ENCODE results near the gene MAP1LC3A.

Gene MAP1LC3A

GRCh38 chr20:34529742-34530141 is 28.8 kb upstream of the MAP1LC3A start:
- no peak for DNase-seq (ENCODE audit: low read depth in 2 of 2)

DNA sequence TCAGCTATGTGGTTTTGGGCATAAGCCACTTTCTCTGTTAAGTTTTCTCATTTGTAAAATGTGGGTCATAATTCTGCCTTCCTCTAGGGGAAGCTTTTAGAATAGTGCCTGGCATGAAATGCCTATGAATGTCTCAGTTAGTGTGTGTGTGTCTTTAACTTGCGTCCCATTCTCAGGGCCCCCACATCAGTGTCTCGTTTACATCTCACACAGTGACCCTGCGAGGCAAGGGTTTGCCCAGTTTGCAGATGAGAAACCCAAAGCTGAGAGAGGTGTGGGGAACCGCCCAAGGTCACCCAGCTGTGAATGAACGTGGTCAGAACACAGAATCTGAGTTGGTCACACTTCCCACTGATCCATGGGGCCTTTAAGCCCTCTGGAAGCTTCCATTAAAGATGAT is 28.2 kb upstream of the MAP1LC3A start:
- no peak for DNase-seq (ENCODE audit: low read depth in 2 of 2)

GRCh38 chr20:34531608-34532265 is 26.8 kb upstream of the MAP1LC3A start:
- DNase-seq (ENCODE audit: low read depth in 2 of 2) = no peak

DNA sequence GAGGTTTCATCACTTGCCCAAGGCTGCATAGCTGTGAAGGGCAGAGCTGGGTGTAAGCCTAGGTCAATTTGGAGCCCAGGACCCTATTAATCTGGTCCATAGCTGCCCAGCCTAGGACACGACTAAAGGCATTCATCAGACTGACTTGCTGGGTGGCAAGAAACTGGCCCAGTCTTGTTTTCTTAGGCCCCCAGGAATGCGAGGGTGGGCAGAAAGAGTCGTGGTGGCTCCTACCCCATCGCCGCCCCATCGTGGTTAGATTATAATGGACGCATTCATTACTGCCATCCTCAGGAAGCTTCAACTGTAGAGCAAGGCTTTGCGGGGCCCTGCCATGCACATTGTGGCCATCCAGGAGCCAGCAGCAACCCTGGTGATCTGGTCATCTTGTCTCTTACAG is 26.2 kb upstream of the MAP1LC3A start:
- no peak for DNase-seq (ENCODE audit: low read depth in 2 of 2)

GRCh38 chr20:34532756-34533155 is 25.8 kb upstream of the MAP1LC3A start:
- DNase-seq (ENCODE audit: low read depth in 2 of 2) = no peak

DNA sequence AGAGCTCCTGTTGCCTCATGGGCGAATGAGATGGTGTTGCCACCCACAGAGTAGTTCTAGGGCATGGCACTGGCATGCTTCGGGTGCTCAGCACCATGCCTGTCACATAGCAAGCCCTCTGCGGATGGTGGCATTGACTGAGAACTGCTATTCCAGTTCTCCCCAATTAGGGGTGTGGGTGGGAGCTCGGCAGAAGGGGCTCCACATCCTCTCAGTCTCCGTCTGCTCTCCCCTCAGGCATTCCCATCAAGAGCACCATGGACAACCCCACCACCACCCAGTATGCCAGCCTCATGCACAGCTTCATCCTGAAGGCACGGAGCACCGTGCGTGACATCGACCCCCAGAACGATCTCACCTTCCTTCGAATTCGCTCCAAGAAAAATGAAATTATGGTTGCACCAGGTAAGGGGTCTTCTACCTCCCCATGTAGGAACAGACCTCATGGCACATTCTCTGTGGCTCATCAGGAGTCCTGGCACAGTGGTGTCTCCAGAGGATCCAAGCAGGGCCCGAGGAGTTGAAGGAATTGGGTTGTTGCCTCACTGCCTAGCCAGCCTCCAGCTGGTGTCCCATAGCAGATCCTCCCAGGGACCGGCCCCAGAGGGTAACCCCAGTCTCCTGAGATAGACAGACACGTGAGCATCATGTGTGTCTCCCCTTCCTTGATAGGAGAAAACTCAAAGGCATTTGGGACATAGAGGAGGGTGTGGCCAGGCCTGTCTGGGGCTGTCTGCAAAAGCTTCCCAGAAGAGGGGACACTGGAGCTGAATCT is 23.9 kb upstream of the MAP1LC3A start:
- no peak for DNase-seq (ENCODE audit: low read depth in 2 of 2)

- DNase-seq (ENCODE audit: low read depth in 2 of 2) = no peak
Observed at GRCh38 chr20:34535301-34535840, 23.1 kb upstream of the MAP1LC3A start.

- no peak for DNase-seq (ENCODE audit: low read depth in 2 of 2)
Observed at GRCh38 chr20:34535857-34536256, 22.7 kb upstream of the MAP1LC3A start.

GRCh38 chr20:34536798-34537394 is 21.6 kb upstream of the MAP1LC3A start:
- no peak for DNase-seq (ENCODE audit: low read depth in 2 of 2)

- DNase-seq (ENCODE audit: low read depth in 2 of 2) = no peak
Observed at GRCh38 chr20:34537651-34538050, 20.9 kb upstream of the MAP1LC3A start.

DNA sequence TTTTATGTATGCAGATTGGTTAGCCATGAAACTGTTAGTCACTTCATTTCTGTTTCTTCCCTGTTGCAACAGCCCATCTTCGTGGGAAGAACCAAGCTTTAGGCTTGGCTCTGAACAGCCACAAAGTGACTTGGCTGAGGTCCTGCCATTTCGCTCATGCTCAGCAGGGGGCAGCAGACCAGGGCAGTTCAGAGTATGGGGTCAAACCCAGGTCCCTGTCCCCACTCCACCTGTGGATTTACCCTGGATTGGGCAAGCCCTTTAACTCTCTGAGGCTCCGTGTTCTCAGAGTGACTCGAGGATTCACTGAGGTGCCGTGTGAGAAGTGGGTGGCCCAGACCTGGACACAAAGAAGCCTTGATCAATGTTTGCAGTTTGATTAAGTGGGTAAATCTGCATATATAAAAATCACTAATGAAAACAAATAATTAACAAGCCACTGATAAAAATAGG is 19.8 kb upstream of the MAP1LC3A start:
- peak in 1 of 2 donors; percentile 34 for DNase-seq (ENCODE audit: low read depth in 2 of 2)

- DNase-seq (ENCODE audit: low read depth in 2 of 2) = no peak
Observed at GRCh38 chr20:34539756-34540155, 18.8 kb upstream of the MAP1LC3A start.

DNA sequence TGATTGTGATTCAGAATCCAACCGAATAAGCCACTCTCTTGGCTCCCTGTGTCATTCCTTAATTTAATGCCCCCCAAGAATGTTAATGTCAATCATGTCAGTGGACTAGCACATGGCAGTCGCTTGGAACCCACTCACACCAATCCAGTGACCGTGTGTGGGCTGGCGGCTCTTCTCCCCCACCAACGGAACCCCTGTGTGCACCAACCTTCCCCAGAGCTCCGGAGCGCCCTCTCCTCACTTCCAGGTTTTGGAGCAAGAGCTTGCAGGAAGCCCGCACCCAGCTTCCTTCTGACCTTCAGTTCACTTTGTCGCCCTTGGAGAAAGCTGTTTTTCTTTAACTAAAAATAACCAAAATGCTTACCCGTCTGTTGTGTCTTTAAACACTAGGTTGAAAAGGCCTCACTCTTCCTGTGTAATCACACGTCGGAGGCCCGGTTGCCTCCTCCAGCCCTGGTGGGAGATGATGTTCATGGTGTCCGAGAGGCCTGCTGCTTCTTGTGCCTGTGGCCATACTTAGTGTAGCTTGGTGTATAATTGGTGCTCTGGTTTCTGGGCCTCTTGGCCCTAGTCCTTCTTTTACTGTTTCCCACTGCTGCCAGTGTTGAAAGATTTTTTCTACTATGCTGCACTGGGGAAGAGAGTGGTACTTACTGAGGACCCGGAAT is 17.8 kb upstream of the MAP1LC3A start:
- no peak for DNase-seq (ENCODE audit: low read depth in 2 of 2)

GRCh38 chr20:34541264-34541901 is 17.1 kb upstream of the MAP1LC3A start:
- no peak for DNase-seq (ENCODE audit: low read depth in 2 of 2)

- DNase-seq (ENCODE audit: low read depth in 2 of 2) = no peak
Observed at GRCh38 chr20:34541917-34542316, 16.6 kb upstream of the MAP1LC3A start.

- no peak for DNase-seq (ENCODE audit: low read depth in 2 of 2)
Observed at GRCh38 chr20:34542439-34542838, 16.1 kb upstream of the MAP1LC3A start.

DNA sequence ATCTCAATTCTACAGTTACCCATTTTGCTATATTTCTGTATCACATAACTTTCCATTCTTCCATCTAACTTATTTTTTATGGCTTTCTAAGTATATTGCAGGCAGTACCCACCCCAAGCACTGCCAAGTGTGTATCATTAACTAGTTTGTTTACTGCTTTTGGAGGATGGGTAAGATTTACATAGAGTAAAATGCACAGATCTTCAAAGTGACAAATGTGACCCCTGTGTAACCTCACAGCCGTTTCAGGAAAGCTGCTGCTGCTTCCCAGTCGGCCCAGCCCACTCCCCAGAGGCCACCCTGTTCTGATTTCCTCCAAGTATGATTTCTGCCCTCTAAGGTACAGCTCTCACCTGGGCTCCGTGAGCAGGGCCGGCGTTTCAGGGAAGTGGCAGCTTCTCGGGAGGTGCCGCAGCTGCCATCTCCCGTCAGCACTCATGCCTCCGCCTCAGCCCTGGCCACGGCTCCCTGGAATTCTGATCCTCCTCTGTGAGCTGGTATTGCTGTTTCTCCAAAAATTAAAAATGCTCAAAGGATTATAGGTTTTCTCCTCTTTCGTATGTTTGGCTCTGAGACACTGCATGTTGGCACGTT is 15.0 kb upstream of the MAP1LC3A start:
- no peak for DNase-seq (ENCODE audit: low read depth in 2 of 2)

- DNase-seq (ENCODE audit: low read depth in 2 of 2) = no peak
Observed at GRCh38 chr20:34544109-34544796, 14.3 kb upstream of the MAP1LC3A start.

DNA sequence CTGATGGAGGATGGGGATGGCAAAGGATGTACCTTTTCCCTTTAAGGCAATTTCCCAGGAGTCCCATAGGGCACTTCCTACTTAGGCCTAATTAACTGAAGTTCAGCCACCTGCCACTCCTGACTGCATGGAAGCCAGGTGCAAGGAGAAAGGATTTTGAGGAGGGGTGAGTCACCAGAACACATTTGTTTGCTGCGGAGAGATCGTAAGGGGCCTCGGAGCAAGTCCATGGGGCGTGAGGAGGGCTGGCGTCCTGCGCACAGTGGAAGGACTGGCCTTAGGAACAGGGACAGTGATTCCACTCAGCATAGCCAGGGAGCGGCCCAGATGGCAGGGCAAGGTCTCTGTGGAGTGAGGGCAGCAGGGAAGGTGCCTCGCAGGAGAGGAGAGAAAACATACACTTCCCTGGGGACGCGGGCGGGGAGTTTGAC is 11.8 kb upstream of the MAP1LC3A start:
- DNase-seq (ENCODE audit: low read depth in 2 of 2) = no peak

DNA sequence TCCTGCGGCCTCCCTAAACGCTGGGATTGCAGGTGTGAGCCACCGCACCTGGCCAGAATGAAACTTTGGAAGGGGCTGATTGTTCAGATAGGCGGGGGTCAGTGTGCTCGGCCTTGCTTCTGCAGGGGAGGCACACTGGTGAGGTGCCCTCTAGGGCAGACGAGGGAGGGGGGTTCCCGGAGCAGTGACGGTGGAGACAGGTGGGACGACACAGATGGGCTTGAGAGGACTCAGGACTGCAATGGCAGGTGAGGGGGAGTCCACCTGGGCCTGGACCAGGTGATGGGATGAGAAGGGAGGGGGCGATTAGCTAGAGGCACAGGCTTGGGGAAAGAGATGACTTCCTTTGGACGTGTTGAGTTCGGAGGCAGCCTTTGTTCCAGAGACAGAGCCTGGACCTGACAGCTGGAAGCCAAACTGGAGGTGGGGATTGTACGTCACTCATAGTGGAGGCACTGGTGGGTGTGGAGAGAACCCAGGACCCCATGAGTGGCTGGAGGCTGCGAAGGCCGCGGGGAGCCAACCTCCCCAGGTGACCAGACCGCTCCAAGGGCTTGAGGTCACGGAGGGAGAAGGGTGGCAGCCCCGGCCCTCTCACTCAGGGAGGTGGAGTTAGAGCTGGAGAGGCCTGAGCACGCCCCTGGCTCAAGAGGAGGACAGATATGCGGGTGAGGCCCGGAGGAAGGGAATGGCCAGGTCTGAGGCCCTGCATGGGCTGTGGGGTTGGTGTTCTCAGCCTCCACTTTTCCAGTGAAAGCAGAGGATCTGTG is 10.5 kb upstream of the MAP1LC3A start:
- DNase-seq (ENCODE audit: low read depth in 2 of 2) = no peak

Measured in stimulated activated CD8-positive, alpha-beta memory T cell treated with anti-CD3 and anti-CD28 coated beads, Interleukin-15, amount 100 ng/mL, for 48 hours (primary cell).